Measurements from ENCODE around the gene CTAGE15.
"Not testable (repeated sequence)": the region's sequence is repeated elsewhere in the genome, so short reads cannot be mapped to it uniquely, and the experiment has no call there.

CTAGE15 gene, protein sequence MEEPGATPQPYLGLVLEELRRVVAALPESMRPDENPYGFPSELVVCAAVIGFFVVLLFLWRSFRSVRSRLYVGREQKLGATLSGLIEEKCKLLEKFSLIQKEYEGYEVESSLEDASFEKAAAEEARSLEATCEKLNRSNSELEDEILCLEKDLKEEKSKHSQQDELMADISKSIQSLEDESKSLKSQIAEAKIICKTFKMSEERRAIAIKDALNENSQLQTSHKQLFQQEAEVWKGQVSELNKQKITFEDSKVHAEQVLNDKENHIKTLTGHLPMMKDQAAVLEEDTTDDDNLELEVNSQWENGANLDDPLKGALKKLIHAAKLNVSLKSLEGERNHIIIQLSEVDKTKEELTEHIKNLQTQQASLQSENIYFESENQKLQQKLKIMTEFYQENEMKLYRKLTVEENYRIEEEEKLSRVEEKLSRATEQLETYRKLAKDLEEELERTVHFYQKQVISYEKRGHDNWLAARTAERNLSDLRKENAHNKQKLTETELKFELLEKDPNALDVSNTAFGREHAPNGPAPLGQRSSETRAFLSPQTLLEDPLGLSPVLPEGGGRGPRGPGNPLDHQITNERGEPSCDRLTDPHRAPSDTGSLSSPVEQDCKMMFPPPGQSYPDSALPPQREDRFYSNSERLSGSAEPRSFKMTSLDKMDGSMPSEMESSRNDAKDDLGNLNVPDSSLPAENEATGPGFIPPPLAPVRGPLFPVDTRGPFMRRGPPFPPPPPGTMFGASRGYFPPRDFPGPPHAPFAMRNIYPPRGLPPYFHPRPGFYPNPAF

DNA sequence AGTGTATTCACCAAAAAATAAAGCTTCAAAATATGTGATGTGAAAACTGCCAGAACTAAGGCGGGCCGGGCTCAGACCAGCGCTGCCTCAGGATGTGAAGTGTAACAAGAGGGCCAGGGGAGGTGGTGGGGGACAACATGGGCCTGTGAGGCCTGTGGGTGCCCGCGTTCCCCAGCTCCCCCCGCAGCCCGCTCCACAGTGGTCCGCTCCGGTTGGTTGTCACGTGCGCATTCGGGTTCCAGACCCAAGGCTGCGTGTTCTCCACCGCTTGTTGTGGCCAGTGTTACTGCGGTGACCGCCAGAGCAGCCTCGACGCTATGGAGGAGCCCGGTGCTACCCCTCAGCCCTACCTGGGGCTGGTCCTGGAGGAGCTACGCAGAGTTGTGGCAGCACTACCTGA lies at the start of gene CTAGE15:
Gene CTAGE15 (plus strand): TSS at position 301 of the 400 bp plus-strand sequence. CDS start 17 bp downstream, at position 318.
- in situ Hi-C loops (cut with MboI; ENCODE audit: low pct_unique_long_range_greater_than_20kb, low sequenced_read_pairs); DNase-seq: not testable (repeated sequence)

DNA sequence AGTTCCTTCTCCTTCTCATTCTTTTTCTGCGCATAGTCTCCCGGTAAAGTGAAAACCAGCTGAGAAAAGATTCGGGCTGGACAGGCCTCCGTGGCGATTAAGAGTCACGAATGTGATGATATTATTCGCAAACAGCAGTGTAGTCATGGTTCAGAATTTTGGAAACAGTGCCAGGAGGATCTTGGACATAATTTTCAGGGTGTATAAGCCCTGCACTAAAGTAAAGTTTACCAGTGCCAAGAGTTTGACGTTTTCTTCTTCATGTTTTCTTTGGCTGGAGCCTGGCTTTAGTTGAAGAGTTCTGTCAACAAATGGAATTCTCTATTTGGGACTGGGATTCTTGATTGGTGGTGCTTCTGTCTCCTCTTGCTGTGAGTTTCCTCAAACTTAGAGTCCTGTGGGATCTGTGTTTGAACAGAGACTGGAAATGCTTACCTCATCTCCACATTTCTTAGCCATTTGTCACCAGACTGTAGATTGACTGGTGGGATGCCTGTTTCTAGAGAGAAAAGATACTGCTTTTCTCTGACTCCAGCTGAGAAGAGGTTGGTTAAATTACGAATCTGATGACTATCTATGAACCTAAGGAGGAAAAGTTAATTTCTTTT lies 49.2 kb upstream of the CTAGE15 start:
- DNase-seq = not testable (repeated sequence)

DNA sequence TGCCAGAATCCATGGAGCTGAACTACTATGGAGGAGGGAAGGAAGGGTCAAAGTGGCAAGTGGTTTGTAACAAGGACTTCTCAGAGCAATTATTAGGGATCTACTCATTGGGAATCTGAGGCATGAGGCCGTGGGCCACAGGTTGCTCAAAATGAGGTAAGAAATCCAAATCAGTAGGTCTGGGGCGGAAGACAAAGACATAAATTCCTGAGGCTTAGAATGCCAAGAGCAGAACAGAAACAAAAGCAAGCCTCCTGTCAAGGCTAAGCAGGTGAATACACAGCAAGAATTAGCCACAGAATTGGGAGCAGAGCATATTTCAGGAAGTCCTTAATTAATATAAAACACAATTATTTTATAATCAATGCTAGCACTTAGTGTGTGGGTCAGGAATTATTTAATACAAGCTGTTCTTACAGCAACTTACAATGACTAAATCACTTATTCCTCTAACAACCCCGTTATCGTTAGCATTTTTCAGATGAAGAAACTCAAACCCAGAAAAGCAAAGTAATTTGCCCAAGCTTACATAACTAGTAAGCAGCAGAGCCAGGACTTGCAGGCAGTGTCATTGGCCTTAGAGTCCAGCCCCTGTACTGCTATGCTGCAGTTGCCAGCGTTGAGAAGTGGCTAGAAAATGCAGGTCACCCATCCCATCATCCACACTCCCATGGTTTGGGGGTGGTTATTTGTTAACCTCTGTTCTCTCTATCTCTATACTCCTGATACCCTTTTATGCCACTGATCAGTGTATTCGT lies 40.3 kb upstream of the CTAGE15 start:
- DNase-seq; in situ Hi-C loops (cut with MboI; ENCODE audit: low pct_unique_long_range_greater_than_20kb, low sequenced_read_pairs): not testable (repeated sequence)

More for the DNA sequence above, 49.2 kb upstream of the CTAGE15 start:
- in situ Hi-C loops (cut with MboI; ENCODE audit: low pct_unique_long_range_greater_than_20kb, low sequenced_read_pairs) = not testable (repeated sequence)

DNA sequence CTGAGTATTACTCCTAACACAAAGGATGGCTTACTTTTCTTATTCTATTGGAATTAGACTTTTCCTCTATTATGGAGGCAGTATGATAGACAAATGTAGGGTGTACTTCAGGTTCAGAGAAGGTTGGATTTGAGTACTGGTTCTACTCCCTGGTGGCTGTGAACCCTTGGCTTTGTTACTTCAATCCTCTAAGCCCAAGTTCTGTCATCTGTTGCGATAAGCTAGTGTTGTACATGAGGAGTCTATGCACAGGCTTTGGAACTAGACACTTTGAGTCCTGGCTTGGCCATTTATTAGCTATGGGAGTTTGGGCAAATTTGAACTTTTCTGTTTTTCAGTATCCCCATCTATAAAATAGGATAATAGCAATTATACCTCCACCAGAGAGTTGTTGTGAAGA lies 39.7 kb upstream of the CTAGE15 start:
- in situ Hi-C loops (cut with MboI; ENCODE audit: low pct_unique_long_range_greater_than_20kb, low sequenced_read_pairs); DNase-seq: not testable (repeated sequence)

DNA sequence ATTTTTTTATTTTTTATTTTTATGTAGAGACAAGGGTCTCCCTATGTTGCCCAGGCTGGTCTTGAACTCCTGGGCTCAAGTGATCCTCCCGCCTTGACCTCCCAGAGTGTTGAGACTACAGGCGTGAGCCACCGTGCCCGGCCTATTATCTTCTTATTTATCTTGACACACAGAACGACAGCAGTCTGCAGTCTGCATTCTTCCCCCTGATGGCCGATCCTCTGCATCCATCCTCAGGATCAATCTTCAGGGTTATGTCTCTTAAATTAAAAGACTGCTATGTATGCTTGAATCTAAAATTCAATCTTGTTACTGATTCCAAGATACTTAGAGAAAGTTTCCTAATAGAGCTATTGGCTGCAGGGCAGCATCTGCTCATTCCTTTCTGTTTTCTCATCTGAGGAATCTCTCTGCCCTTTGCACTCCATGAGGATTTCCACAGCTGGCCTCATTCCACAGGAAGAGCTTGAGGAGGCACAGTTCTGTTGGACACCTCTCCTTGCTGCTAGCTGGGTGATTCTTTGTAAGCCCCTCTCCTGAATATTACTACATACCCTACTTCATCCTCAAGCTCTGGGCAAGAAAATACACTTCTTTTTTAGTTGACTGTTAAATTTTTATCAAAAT lies 38.3 kb upstream of the CTAGE15 start:
- not testable (repeated sequence) for DNase-seq

DNA sequence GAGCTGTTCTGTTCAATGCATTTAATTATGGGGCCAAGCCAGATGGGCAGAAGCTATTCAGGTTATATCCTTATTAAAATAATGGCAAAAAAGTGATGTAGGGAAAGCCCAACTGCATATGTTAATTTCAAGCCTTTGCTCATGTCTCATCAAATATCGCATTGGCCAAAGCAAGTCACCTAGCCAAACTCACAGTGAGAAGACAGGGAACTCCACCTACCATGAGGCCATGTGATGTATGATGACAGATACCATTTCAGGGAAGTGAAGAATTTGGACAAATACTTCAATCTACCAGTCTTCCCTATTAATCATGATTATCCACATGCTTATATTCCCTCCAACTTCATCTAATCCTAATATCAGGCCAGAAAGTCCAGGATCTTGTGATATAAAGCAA lies 35.2 kb upstream of the CTAGE15 start:
- DNase-seq; in situ Hi-C loops (cut with MboI; ENCODE audit: low pct_unique_long_range_greater_than_20kb, low sequenced_read_pairs): not testable (repeated sequence)

More for the DNA sequence above, 38.3 kb upstream of the CTAGE15 start:
- in situ Hi-C loops (cut with MboI; ENCODE audit: low pct_unique_long_range_greater_than_20kb, low sequenced_read_pairs) = not testable (repeated sequence)

DNA sequence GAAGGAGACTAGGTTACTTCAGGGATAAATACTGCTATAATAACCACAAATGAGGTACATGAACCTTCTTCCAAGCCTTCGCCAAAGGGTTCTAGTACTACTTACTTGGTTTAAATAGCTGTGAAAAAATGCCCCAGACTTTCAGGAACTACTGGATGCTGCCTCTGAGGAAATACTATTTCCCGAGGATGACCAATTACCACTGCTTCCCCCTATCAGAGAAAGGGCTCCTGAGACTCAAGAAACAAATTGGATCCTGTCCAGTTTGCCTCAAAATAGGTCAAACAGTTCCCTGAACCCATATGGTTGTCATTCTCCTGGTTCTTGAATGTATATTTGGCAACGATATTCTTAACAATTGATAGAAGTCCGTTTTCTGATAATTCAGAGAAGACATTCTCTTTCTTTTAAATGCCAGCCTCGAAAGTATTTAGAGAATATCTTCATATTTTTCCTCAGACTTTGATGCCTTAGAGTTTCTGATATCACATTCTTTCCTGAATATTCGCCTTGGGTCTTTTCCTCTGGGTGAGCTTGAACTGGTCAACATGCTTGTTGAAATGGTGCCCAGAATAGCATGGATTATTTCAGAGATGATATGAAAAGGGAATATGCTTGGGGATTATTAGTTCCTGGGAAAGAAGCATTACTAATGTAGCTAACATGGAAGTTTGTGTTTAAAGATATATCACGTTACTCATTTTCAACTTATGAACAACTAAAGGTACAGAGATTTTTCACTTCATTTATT lies 28.1 kb upstream of the CTAGE15 start:
- in situ Hi-C loops (cut with MboI; ENCODE audit: low pct_unique_long_range_greater_than_20kb, low sequenced_read_pairs); DNase-seq: not testable (repeated sequence)

DNA sequence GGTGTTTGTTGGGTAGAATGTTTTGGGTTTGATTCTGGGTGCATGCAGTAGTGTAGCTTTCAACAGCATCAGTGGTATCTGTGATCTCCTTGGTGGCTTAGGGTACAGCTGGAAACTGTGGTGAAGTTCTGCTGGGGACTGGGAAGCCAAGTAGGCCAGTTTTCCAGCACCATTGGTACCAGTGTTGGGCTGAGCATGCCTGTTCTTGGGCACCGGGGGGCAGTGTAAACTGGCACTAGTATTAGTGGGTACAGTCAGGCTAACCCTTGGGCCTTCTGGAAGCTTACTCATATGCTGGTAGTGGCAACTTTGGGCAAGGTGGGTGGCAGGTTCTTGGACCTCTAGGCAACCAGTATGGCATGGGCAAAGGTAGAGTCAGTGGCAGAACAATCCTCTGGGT lies 15.6 kb upstream of the CTAGE15 start:
- in situ Hi-C loops (cut with MboI; ENCODE audit: low pct_unique_long_range_greater_than_20kb, low sequenced_read_pairs); DNase-seq: not testable (repeated sequence)

DNA sequence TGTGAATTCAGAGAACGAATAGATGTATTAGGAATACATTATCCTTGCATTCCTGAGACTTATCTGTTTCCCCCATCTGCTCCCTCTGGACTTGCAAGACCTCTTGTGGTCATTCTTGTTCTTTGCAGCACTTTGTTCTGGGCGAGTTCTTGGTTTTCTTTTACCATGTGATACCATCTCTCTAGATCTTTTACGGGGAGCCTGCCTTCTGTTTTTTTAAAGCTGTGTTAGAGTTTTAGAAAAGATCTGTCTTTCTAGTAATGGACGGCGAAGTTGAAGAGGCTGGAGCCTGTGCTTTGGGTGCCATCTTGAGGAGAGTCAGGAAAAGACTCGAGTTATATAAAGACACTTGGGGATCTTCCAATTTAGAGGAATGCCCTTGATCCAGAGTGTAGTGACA lies 8.3 kb upstream of the CTAGE15 start:
- in situ Hi-C loops (cut with MboI; ENCODE audit: low pct_unique_long_range_greater_than_20kb, low sequenced_read_pairs) = not testable (repeated sequence)

DNA sequence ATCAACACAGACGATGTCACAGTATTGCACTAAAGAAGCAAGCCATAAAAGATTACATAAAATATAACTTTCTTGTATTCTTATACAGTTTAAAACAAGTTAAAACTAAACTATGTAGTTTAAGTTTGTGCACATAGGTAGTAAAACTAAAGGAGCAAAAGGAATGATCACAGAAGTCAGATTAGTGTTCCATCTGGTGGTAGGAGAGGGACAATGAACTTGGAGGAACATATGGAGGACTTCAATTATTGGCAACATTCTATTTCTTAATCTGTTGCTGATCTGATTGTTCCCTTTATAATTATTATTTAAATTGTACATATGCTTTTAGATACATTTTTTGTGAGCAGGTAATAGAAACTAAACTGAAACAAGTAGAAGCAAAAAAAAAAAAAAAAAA lies 5.6 kb upstream of the CTAGE15 start:
- in situ Hi-C loops (cut with MboI; ENCODE audit: low pct_unique_long_range_greater_than_20kb, low sequenced_read_pairs); DNase-seq: not testable (repeated sequence)

More for the DNA sequence above, 8.3 kb upstream of the CTAGE15 start:
- not testable (repeated sequence) for DNase-seq

DNA sequence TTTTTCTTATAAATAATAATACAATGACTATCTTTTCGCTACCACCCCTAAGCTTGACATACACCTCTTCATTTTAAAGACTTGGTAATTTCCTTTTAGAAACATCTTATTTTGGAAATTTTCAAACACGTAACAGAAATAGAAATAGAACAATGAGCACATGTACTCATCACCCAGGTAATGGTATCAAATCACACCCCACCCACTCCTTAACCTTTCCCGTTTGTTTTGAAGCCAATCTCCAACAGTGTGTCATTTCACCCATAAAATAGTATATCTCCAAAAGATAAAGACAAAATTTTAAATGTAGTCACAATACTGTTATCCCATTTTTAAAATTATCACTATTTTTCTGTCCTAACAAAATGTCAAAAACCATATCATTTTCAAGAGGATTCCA lies 16.6 kb downstream of the CTAGE15 start:
- in situ Hi-C loops (cut with MboI; ENCODE audit: low pct_unique_long_range_greater_than_20kb, low sequenced_read_pairs) = not testable (repeated sequence)

DNA sequence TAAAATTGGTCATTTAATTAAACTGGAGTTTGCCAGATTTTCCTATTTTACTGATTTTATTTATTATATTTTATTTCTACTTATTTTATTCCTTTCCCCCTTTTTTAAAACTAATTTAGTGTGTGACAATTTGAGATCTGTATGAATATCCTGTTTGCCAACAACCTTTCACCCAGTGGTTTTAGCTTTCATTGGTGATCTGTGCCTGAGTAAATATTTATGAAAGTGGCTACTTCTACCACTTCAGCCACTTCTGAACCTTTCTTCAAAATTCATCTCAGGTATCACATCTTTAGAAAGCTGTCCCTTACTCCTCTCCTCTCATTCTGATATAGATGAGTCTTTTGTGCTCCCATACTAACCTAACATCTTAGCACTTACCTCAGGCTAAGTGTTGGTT lies 18.3 kb downstream of the CTAGE15 start:
- DNase-seq; in situ Hi-C loops (cut with MboI; ENCODE audit: low pct_unique_long_range_greater_than_20kb, low sequenced_read_pairs): not testable (repeated sequence)

More for the DNA sequence above, 16.6 kb downstream of the CTAGE15 start:
- not testable (repeated sequence) for DNase-seq

DNA sequence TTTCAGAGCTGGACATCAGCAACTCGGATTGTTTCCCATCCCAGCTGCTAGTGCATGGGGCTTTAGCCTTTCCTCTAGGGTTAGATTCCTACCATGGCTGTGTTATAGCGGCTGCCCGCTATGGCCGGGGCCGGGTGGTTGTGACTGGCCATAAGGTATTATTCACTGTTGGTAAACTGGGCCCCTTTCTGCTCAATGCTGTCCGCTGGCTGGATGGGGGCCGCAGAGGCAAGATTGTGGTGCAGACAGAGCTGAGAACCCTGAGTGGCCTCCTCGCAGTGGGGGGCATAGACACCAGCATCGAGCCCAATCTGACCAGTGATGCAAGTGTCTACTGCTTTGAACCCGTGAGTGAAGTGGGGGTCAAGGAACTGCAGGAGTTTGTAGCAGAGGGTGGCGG lies 26.5 kb downstream of the CTAGE15 start:
- DNase-seq; in situ Hi-C loops (cut with MboI; ENCODE audit: low pct_unique_long_range_greater_than_20kb, low sequenced_read_pairs): not testable (repeated sequence)

DNA sequence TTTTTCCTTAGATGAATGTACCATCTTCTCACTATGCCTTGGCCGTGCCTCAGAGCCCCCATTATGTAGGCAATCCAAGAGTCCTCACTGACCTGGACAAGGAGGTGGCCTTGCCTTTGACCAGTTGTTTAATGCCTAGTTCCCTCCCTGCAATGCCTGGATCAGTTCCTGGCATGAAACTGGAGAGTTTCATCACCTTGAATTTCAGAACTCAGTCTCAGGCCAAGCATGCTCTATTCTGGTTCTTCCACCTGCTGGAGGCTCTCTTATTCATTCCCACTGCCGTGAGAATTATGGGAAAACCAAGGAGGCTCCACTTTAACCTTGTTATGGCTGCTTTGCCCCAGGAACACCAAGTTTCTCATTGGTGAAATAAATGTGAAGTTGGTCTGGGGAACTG lies 31.9 kb downstream of the CTAGE15 start:
- DNase-seq; in situ Hi-C loops (cut with MboI; ENCODE audit: low pct_unique_long_range_greater_than_20kb, low sequenced_read_pairs): not testable (repeated sequence)

DNA sequence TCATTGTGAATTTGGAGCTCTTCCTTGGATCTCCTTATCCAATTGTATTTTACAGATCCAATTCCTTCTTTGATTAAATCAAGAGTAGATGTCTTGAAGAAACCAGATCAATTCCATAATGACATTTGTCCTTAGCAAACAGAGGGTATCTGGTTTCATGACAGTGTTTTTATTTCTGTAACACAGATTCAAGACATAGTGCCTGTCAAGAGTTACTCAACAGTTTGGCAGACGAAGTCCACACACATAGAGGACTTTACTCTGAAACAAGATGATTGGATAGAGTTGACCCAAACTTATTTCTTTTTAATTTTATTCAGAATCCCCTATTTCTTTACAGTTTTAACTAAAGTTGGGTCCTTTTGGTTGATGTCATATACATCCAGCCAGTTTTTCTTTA lies 34.5 kb downstream of the CTAGE15 start:
- DNase-seq; in situ Hi-C loops (cut with MboI; ENCODE audit: low pct_unique_long_range_greater_than_20kb, low sequenced_read_pairs): not testable (repeated sequence)

DNA sequence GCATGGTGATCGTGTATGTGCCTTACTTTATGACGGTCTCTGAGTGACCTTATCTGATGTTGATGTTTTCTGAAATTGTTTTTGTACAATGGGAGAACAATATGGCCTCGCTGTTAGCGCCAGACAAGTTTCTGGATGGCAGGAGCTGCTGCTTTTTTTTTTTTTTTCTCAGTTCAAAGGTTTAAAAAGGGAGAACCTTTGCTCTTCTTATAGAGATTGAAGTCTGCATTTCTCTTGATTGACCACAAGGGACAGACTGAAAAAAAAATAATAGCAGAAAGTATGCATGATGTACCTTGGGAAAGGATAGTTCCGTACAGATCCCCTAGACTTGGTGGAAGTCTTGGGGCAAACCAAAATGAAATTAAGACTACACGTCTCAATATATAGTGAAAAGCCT lies 43.9 kb downstream of the CTAGE15 start:
- in situ Hi-C loops (cut with MboI; ENCODE audit: low pct_unique_long_range_greater_than_20kb, low sequenced_read_pairs) = not testable (repeated sequence)
- peak; percentile 12 for DNase-seq

DNA sequence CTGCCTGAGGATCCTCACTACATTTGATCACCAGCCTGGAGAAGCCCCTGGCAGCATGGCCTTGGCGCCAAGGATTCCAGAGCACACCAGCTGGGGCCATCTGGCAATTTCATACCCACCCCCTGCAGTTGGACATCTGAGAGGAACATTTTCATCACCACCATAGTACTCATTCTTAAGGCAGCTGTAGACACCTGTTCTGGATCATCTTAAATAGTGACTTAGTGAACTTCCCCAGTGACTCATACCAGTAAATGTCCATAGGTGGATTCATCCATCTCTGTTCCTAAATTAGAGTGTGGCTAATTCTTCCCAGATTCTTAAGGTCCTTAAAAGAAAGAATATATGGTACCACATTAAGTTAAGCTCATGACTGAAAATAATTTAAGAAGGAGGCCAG lies 45.6 kb downstream of the CTAGE15 start:
- DNase-seq; in situ Hi-C loops (cut with MboI; ENCODE audit: low pct_unique_long_range_greater_than_20kb, low sequenced_read_pairs): not testable (repeated sequence)

DNA sequence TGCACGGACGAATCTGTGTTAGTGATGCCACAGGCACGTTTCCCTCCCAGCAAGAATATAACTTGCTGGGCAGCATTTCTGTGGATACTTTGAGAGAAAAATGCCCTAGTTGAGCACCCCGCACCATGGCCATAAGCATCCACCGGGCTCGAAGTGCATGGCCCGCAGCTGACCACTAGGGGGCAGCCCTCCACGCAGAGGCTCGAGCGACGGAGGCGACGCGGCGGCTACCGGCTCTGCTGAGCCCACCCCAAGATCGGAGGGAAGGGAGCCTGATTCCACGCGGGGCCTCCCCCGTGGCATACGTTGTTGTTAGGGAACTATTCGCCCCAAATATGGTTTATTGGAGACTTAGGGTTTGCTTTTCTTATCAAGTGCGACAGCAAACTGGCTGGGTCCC lies 48.5 kb downstream of the CTAGE15 start:
- DNase-seq; in situ Hi-C loops (cut with MboI; ENCODE audit: low pct_unique_long_range_greater_than_20kb, low sequenced_read_pairs): not testable (repeated sequence)

All from KBM-7 (cell line).